Left ventricle myocardium inferior (tissue), 1 donor: ENCODE measurements around the gene HSPA12B. TPM values are rescaled to one million over a fixed set of nuclear protein-coding genes. Genes with fewer than 3 reads are reported as not detected.

Experiments used
- DNase-seq: peaks from one replicate; pipeline ENCODE4 v3.0.0-alpha.2; 2020
- H3K27ac ChIP-seq: fragments of 200-600 bp; replicated peaks from 2 replicates; pipeline ENCODE4 v1.8.0; 2021
- H3K27me3 ChIP-seq: fragments of 200-600 bp; 2 replicates; pipeline ENCODE4 v1.8.0; 2021; ENCODE audit warnings: low read depth
- H3K36me3 ChIP-seq: fragments of 200-600 bp; 2 replicates; pipeline ENCODE4 v1.8.0; 2021
- H3K4me1 ChIP-seq: fragments of 200-600 bp; 2 replicates; pipeline ENCODE4 v1.8.0; 2021
- H3K4me3 ChIP-seq: fragments of 200-600 bp; 2 replicates; pipeline ENCODE4 v1.8.0; 2021; ENCODE audit warnings: mild to moderate bottlenecking, moderate library complexity
- H3K9me3 ChIP-seq: fragments of 200-600 bp; replicated peaks from 2 replicates; pipeline ENCODE4 v1.8.0; 2021
- intact Hi-C: fragments of 100-400 bp; cut with micrococcal nuclease; formaldehyde crosslinking; loops from one replicate; pipeline ENCODE4 v1.11.0; 2022
- total RNA-seq: library from RNA; stranded (reverse); fragmentation: NEBNext Ultra II Directional; extraction: Animal tissue kit (Norgen Biotek cat#: 25700); gene quantifications from one replicate; pipeline ENCODE4 v1.2.1, GENCODE V29; 2021
- TF ChIP-seq, protein P1 (sequence below): fragments of 200-600 bp; IDR thresholded peaks from 2 replicates; pipeline ENCODE4 v1.8.0; 2021; ENCODE audit warnings: antibody characterized with exemption, mild to moderate bottlenecking, borderline replicate concordance
- donor health status: DM: no; HTN: yes; CAD: no; lungs with severe emphysema.

Gene HSPA12B
- total RNA-seq, 1 donor from 2014 or later: 12.5 TPM

DNA sequence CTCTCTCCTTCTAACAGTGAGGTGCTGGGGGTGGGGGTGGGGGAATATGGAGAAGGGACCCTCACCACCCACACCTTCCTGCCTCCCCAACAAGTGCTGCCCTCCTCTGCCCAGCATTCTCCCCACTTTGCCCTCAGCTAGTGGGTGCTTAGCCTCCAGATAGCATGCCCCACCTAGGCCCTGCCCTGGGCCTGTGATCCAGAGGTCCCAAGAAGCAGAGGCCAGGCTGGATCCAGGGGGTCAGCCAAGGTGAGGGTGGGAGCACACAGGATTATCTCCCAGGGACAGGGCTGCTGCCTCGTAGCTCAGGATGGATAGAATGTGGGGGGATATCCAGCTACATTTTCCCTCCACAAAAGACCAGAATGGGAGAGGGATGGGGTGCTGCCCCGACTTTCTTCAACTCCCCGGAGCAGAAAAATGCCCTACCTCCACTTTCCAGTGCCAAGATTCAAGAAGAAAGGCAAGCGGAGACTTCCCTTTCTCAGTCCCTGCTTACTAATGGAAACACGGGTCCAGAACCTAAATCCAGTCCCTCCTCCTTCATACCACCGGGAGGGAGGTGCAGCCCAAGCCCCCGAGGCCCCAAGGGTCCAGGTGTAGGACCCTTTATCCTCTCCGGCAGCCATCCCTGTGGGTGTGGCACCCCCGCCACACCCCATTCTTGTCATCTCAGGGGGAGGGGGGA, 34.1 kb downstream of the HSPA12B start:
- H3K36me3 ChIP-seq: no peaks in the 10 kb centered on the region
- TF ChIP-seq, protein P1, sequence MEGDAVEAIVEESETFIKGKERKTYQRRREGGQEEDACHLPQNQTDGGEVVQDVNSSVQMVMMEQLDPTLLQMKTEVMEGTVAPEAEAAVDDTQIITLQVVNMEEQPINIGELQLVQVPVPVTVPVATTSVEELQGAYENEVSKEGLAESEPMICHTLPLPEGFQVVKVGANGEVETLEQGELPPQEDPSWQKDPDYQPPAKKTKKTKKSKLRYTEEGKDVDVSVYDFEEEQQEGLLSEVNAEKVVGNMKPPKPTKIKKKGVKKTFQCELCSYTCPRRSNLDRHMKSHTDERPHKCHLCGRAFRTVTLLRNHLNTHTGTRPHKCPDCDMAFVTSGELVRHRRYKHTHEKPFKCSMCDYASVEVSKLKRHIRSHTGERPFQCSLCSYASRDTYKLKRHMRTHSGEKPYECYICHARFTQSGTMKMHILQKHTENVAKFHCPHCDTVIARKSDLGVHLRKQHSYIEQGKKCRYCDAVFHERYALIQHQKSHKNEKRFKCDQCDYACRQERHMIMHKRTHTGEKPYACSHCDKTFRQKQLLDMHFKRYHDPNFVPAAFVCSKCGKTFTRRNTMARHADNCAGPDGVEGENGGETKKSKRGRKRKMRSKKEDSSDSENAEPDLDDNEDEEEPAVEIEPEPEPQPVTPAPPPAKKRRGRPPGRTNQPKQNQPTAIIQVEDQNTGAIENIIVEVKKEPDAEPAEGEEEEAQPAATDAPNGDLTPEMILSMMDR: no peak
- peak overlapping the region; percentile 87 for H3K27ac ChIP-seq
- DNase-seq: no peak
- H3K27me3 ChIP-seq: no peaks in the 10 kb centered on the region
- peaks cover 37% of the 10 kb centered on the region for H3K4me1 ChIP-seq
- peak overlapping the region; percentile 79 for H3K4me3 ChIP-seq
- intact Hi-C loops: no loop called here
- H3K9me3 ChIP-seq: no peaks in the 10 kb centered on the region

DNA sequence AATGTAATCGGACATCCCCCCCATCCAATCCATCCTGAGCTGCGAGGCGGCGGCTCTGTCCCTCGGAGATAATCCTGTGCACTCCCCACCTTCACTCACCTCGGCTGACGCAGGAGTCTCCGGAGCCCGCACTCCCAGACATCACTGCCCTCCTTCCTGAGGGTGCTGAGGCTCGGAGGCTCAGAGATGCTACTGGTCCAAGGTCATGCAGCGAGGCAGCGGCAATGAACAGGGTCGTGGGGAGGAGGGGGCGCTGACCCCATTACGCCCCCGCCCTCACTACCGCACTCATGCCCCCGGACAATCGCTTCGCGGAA, 34.6 kb downstream of the HSPA12B start:
- DNase-seq: no peak
- TF ChIP-seq, protein P1: no peak
- H3K27me3 ChIP-seq: no peaks in the 10 kb centered on the region
- H3K4me1 ChIP-seq: peaks cover 37% of the 10 kb centered on the region
- no peaks in the 10 kb centered on the region for H3K36me3 ChIP-seq
- intact Hi-C loops: no loop called here
- peak overlapping the region; percentile 79 for H3K4me3 ChIP-seq
- no peaks in the 10 kb centered on the region for H3K9me3 ChIP-seq
- H3K27ac ChIP-seq: peak overlapping the region; percentile 87

DNA sequence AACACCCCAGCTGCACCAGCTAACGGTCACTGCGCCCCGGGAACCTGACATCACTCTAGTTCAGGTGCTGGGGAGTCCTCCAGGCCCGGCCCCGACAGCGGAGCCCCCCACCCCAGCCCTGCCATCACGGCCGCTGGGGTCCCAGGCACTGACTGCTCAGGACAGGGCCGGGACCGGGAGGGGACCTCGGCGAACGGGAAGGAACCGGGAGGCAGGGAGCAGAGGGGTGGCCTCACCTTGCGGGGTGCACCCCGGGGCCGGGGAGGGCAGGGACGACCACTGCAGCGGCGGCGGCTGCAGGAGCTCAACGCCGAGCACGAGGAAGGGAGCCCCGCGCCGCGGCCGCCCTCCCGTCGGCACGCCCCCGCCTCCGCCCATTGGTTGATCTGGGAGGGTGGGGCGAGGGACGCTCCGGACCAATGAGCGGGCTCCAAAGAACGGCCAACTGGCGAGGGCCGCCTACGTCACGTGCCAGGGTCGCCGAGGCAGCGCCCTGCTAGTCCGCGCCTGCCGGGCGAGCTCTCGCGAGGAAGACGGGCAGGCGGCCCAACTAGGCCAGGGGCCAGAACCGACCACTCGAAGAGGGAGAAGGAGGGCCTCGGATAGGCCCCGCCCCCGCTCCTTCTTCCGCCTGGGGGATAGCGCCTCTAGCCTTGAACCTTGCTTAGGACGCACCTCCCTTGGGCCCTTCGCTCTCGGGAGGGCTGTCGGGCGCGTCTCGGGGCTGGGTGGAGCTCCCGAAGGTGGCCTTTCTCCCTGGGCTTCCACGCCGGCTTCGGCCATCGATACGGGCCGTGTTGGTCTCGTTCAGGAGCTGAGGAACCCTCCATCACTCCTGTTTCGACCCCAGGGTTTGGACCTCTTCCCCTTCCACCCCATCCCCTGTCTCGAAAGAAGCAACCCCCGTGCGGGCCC, 35.2 kb downstream of the HSPA12B start, which contains the start of gene ADISSP:
Gene ADISSP, minus strand, starts transcription at position 327 of the 915 bp plus-strand sequence. CDS start 7,653 bp downstream, outside the sequence.
- H3K4me3 ChIP-seq: peak within 1 kb of the TSS; percentile 79
- DNase-seq: peak; percentile 99
- H3K4me1 ChIP-seq: peaks cover 37% of the 10 kb centered on the region
- no peaks in the 10 kb centered on the region for H3K27me3 ChIP-seq
- TF ChIP-seq, protein P1: no peak
- no peaks in the 10 kb centered on the region for H3K9me3 ChIP-seq
- no peaks in the 10 kb centered on the region for H3K36me3 ChIP-seq
- peak within 1 kb of the TSS; percentile 87 for H3K27ac ChIP-seq
- intact Hi-C loops: no loop called here

DNA sequence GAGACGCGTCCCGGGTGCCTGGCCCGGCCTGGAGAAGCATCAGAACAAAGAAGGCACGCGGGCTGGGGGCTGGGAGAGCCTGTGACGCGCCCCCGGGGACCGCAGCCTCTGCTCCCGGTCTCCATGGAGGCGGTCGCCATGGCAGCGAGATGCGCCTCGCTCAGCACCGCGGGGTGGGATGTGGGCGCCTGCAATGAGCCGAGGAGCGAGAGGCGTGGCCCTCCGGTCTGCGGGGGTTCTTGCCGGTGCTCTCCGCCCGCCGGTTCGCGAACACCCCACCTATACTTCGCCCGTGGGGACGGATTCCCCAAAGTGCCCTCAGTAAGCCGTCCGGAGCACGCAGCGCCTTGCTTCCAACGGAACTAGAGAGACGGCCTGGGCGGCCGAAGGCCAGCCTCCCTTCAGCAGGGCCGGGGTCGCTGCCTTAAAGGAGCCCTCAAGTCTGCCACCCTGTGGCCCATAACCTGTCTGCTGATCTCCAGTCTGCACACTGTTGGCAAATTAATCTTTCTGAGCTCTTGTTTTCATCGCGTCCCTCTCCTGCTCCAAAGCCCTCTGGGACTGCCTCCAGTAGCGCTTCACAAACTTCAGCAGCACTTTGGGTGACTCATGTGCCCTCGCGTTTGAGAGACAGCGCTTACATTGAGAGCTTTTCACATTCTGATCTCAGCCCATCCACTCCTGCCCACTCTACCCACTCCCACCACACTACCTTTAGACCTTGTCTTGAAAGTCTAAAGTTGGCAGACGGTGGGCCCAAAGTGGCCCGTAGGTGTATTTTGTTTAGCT, 36.1 kb downstream of the HSPA12B start:
- Histone ChIP-seq H3K4me1 (peaks cover 37% of the 10 kb centered on the region), H3K27me3 (no peaks in the 10 kb centered on the region), H3K36me3 (no peaks in the 10 kb centered on the region), H3K27ac (peak overlapping the region; percentile 87), H3K4me3 (peak overlapping the region; percentile 79), H3K9me3 (no peaks in the 10 kb centered on the region)
- TF ChIP-seq, protein P1: peak; percentile 70
- intact Hi-C loops: no loop called here
- peak; percentile 73 for DNase-seq

DNA sequence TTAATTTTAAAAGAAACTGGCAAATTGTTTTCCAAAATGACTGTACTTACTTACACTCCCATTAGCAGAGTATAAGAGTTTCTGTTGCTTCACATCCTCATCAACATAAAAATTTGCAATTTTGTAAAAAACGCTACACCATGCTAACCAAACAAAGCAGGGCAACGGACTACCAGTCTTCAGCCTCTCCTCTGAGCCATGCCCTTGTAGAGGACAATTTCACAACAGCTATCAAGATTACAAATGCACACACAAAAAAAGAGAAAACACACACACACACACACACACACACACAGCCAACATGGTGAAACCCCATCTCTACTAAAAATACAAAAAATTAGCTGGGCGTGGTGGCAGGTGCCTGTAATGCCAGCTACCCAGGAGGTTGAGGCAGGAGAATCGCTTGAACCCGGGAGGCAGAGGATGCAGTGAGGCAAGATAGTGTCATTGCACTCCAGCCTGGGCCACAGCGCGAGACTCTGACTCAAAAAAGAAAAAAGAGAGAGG, 39.1 kb downstream of the HSPA12B start:
- DNase-seq: no peak
- no peaks in the 10 kb centered on the region for H3K36me3 ChIP-seq
- peaks cover 22% of the 10 kb centered on the region for H3K4me1 ChIP-seq
- no peak overlapping the region for H3K4me3 ChIP-seq
- intact Hi-C loops: no loop called here
- TF ChIP-seq, protein P1: no peak
- no peak overlapping the region for H3K27ac ChIP-seq
- no peaks in the 10 kb centered on the region for H3K27me3 ChIP-seq
- no peaks in the 10 kb centered on the region for H3K9me3 ChIP-seq
